HG02943 (cell line): ENCODE results near the gene TAS2R7.
"Not testable (repeated sequence)": the region's sequence is repeated elsewhere in the genome, so short reads cannot be mapped to it uniquely, and the experiment has no call there.

Source experiments
- ATAC-seq: cut with Tn5 transposase; IDR thresholded peaks from one replicate; pipeline ENCODE4 v1.9.1; 2021; ENCODE audit warnings: mild to moderate bottlenecking, low read depth, moderate library complexity; ENCODE audit not compliant: unreplicated experiment

Gene TAS2R7

DNA sequence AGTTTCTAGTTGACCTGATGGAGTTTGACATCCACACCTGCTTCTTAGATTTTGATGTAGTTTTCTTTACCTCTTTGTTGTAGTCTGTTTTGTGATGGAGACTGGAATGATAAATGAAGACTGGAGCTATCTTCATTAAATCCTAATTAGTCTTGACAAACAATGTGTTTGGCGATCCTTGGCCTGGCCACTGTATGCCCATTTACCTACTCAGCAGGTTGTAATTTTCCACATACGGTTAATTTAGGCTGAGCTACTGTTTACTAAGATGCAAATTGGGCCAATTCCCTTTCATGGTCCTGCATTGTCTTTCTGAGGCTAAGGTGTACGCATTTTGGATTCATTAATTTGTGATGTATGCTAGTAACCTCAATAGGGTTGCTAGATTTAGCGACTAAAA is at the start of gene TAS2R7:
Gene TAS2R7, minus strand, starts transcription at position 41 of the 400 bp plus-strand sequence. CDS start 57 bp downstream, outside the sequence.
- no peak for ATAC-seq

DNA sequence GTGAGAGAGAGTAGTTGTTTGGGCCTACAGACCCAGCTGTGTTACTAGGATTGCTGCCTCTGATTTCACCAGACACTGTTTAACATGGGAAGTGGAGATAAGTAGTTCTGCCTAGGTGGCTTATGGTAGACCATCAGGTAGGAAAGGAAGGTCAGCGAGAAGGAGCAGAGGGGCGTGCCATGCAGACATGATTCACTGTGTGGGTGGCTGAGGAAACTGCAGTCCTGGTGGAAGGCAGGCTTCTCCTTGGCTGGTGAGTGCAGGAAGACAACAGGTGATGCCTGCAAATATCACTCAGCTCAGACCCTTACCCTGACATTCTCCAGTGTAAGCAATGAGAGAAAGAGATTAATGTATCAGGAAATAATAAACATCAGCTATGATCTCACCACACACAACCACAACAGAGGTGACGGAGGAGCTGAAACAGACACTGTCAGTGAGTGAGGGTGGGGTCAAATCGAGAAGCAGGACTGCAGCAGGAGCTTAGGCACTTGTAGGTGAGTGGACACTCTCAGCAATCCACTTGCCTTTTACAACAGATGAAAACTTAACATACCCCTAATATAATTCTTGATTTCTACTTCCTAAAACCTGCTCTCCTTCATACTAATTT is 48.9 kb upstream of the TAS2R7 start:
- ATAC-seq, result no peak

- no peak for ATAC-seq
These were observed 47.0 kb upstream of the TAS2R7 start, which contains the start of gene PRR4 for GRCh38 chr12:10849425-10849878. PRR4 (minus strand) TSS chr12:10849475; CDS start chr12:10849437, 38 bp downstream.

GRCh38 chr12:10847744-10848143 is 45.3 kb upstream of the TAS2R7 start:
- no peak for ATAC-seq

GRCh38 chr12:10842862-10843261 is 40.4 kb upstream of the TAS2R7 start:
- ATAC-seq, result no peak

DNA sequence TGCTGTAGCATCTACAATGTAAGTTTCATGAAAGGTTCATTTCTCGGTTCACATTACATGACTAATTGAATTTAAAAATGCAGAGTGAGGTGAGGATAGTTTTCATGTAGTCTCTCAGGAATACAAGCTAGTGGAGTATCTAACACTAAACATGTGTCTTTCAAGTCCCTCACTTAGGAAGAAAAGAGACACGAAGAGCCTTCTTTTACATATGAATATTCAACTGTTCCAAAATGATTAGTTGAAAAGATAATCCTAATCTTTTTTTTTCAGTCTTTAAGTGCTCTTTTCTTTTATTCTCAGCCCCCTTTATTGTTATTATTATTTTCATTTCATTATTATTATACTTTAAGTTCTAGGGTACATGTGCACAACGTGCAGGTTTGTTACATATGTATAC is 36.0 kb upstream of the TAS2R7 start:
- no peak for ATAC-seq

DNA sequence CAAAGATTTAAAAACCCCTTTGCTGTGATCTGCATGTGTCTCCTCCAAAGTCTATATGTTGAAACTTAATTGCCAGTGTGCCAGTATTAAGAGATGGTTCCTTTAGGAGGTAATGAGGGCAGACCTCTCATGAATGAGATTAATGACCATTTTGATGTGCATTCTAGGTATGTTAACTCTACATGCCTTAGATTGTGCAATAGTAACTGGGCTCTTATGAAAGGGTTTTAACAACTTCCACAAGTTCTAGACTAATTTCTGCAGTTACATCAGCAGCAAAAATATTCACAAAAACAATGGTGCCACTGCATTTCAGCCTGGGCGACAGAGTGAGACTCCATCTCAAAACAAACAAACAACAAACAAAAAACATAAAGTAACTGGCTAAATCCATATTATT is 27.6 kb upstream of the TAS2R7 start:
- no peak for ATAC-seq

DNA sequence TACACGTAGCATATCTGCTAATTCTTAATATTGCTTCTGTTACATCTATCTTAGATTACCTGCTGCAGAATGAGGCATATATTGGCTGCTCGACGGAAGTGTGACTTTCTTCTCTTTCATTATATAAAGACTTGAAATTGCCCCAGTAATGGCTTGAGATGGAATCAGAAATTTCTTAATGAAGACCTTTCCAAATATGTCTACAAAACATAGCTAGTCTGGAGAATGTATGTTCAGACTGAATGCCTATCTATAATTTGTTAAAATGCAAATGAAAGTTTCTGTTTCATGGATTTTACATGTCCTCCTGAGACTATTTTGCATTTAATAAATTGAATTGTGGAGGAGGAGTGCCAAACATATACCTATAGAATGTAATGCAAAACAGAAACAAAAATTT is 23.8 kb upstream of the TAS2R7 start, which contains the start of gene TAS2R10:
Gene TAS2R10, minus strand, starts transcription at position 101 of the 400 bp plus-strand sequence. Its CDS starts 89 bp downstream, at position 12.
- no peak for ATAC-seq

- no peak for ATAC-seq
These were observed 22.5 kb upstream of the TAS2R7 start for GRCh38 chr12:10824957-10825356.

DNA sequence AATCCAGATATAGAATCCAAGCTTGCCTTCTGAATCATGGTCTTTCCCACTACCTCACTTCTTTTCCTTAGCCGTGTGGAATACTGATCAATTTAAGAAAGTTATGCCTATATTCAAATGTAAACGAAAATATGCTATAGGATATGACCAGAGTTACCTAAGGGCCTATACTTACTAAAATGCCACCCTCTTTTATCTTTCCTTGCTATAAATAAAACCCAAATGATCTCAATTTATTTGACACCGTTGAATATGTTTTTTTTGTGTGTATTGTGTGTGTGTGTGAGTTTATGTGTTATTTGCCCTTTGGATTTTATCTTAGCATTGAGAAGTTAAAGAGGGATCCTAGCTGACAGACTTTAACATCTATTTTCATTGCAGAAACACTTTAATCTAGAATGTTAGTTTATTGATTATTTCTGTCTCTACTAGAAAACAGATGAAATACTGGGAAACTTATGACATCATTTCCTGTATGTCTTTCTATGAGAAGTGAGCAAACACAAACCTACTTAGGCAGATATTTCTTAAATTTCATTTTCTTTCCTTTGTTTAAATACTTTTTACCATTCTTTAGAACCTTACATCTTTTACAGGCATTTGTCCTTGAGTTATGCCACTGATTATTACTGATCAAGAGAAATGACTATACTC is 9.6 kb upstream of the TAS2R7 start:
- ATAC-seq, result no peak

- no peak for ATAC-seq
These were observed 7.6 kb upstream of the TAS2R7 start, which contains the start of gene TAS2R9 for GRCh38 chr12:10810068-10810467. TAS2R9 (minus strand) TSS chr12:10810168; CDS start chr12:10810075, 93 bp downstream.

DNA sequence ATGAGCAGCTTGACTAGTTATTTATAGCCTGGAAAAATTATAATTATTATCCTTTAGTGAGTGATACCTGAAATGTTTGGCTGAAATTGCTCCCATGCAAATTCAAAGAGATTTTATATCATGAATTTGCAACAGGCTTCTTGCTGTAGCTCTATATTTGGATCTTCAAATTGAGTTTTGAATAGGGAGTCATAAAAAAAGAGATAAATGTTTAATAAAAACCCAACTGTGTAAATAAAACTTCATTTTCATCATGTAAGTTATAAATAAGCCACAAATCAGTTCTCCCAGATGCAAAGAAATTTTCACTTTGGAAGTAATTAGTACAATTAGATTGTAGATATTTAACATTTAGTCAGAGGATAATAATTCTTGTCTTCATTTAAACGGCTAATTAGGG is 4.8 kb upstream of the TAS2R7 start, which contains the start of gene TAS2R8:
Gene TAS2R8, minus strand, starts transcription at position 101 of the 400 bp plus-strand sequence. CDS start 306 bp downstream, outside the sequence.
- ATAC-seq, result no peak

- no peak for ATAC-seq
These were observed 686 bp downstream of the TAS2R7 start for GRCh38 chr12:10801741-10802140.

DNA sequence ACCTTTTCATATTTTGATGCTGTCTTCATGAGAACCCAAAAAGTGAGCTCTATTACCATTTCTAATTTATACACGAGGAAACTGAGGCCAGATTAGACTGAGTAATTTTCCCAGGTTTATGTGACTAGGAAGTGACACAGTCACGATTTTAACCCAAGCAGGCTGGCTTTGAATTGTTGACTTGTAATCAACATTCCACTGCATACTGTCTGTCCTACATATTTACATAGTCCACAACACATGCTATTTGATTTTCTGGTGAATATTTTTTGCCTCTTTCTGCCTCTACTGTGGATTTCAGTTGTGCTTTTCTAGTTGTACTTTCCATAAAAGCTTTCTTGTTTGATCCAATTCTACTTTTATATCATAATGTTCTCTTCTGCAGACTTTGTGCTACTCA is 8.2 kb downstream of the TAS2R7 start:
- no peak for ATAC-seq

DNA sequence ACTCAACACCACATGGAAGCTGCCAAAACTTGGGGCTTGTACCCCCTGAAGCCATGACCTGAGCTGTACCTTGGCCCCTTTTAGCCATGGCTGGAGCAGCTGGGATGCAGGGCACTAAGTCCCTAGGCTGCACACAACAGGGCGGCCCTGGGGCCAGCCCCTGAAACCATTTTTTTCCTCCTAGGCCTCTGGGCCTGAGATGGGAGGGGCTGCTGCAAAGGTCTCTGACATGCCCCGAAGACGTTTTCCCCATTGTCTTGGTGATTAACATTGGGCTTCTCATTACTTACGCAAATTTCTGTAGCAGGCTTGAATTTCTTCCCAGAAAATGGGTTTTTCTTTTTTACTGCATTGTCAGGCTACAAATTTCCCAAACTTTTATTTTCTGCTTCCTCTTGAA is 10.7 kb downstream of the TAS2R7 start:
- ATAC-seq, result not testable (repeated sequence)

DNA sequence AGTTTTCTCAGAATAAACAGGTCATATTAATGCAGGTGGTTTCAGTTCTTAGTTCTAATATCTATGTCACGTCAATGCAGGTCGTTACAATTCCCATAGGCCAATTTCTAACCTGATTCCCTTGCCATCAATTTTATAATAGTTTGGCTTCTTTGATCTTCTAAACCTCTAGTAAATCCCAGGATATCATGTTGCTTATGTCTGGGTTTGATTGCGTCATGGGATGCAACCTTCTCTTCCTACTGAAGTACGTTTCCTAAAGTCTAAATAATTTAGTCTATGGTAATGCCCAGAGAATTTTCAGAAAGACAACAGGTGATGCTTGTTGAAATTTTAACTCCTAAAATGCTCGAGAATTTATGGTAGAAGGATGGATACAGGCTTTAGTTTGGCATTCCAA is 19.2 kb downstream of the TAS2R7 start:
- no peak for ATAC-seq

DNA sequence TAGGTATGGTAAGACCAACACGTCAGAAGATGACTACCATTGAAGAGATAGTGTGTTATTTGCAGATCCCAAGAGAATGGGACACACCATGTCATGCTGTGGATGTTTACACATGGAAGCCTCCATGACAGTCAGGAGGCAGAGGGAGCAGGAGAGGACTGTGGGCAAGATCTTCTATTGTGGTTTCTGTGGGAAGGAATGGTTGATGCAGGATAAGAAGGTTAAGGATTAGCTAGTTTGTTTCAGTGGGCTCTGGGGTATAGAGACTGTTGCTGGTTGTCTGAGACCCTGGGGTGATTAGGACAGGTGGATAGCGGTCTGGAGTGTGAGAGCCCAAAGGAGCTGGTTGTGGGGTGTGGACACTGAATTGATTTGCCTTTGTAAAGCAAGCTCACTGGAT is 23.3 kb downstream of the TAS2R7 start:
- ATAC-seq, result no peak

GRCh38 chr12:10771132-10771733 is 31.2 kb downstream of the TAS2R7 start:
- ATAC-seq, result no peak

GRCh38 chr12:10759657-10760056 is 42.8 kb downstream of the TAS2R7 start:
- ATAC-seq, result no peak

GRCh38 chr12:10756194-10756593 is 46.2 kb downstream of the TAS2R7 start:
- ATAC-seq, result no peak

GRCh38 chr12:10753059-10753458 is 49.4 kb downstream of the TAS2R7 start:
- ATAC-seq, result no peak
